K562 (cell line): ENCODE results near the gene SLC6A7. TPM values are rescaled to one million over a fixed set of nuclear protein-coding genes. Genes with fewer than 3 reads are reported as not detected.

Source experiments
- ATAC-seq: fragments of 200-7000 bp; cut with Tn5 transposase; 3 replicates; pipeline ENCODE4 v1.9.1; 2020; ENCODE audit warnings: moderate library complexity
- BruUV-seq: library from RNA; stranded (reverse); fragments of 400-500 nt; replicated peaks from 2 replicates; lab custom pipeline; 2021; lab: Mats Ljungman, UMichigan
- CTCF ChIA-PET: fragments of 300-600 bp; formaldehyde crosslinking; extraction: SDS; loops from one replicate; lab custom pipeline; 2021; ENCODE audit warnings: low intra/inter-chr PET ratio; lab: Yijun Ruan, JAX
- POLR2A ChIA-PET: fragments of 300-600, 350-650 bp; sonication (Branson Sonifier 250); formaldehyde crosslinking; extraction: SDS; loops from one replicate; lab custom pipeline; 2021; ENCODE audit warnings: antibody characterized with exemption, inconsistent platforms; lab: Yijun Ruan, JAX
- DNase-seq, 4 experiments: peaks; one replicate each; pipeline versions ENCODE4 v3.0.0 to v3.0.0-alpha.2; 2011 to 2018; ENCODE audit warnings: low spot score in 3 of 4, mixed read lengths in 3 of 4; ENCODE audit errors: extremely low read depth in 1 of 4
- FAIRE-seq: peaks from 2 replicates; lab custom pipeline; 2011; peaks lifted over from hg19 to GRCh38; lab: Jason Lieb, UNC
- H2AFZ ChIP-seq: 2 replicates; pipeline ENCODE4 v1.6.0; 2011; ENCODE audit warnings: low read depth, low read length, control low read depth, inconsistent platforms
- H3K27ac ChIP-seq: fragments of 200-600 bp; 3 replicates; pipeline ENCODE4 v1.8.0; 2011; ENCODE audit warnings: low read depth, mild to moderate bottlenecking, control low read depth, inconsistent platforms, low read length, moderate library complexity, mixed read lengths; ENCODE audit errors: extremely low read depth
- H3K27me3 ChIP-seq, 2 experiments: fragments of 300-600 bp in 1 of 2; 2 replicates in 1 of 2; 3 replicates in 1 of 2; pipeline versions ENCODE4 v1.6.0 to v1.8.0; 2011; ENCODE audit warnings: inconsistent platforms in 2 of 2, low read length in 2 of 2, mild to moderate bottlenecking in 1 of 2, mixed read lengths in 1 of 2, moderate library complexity in 1 of 2; ENCODE audit not compliant: control insufficient read depth in 2 of 2, insufficient read depth in 2 of 2
- H3K36me3 ChIP-seq: fragments of 300-600 bp; 3 replicates; pipeline ENCODE4 v1.8.0; 2011; ENCODE audit warnings: mild to moderate bottlenecking, low read length, inconsistent platforms; ENCODE audit not compliant: control insufficient read depth, insufficient read depth
- H3K4me1 ChIP-seq, 2 experiments: fragments of 200-600 bp in 1 of 2; replicated peaks in 1 of 2; 2 replicates in 1 of 2; 3 replicates in 1 of 2; pipeline versions ENCODE4 v1.5.1 to v1.8.0; 2011; ENCODE audit warnings: inconsistent platforms in 2 of 2, low read length in 2 of 2, mild to moderate bottlenecking in 1 of 2, mixed read lengths in 1 of 2, moderate library complexity in 1 of 2; ENCODE audit not compliant: control insufficient read depth in 2 of 2, insufficient read depth in 2 of 2
- H3K4me2 ChIP-seq: 2 replicates; pipeline ENCODE4 v1.6.1; 2011; ENCODE audit warnings: low read length, control low read depth, inconsistent platforms, mixed read lengths; ENCODE audit not compliant: insufficient read depth
- H3K4me3 ChIP-seq: fragments of 200-600 bp; sonication (generic), shearing (Covaris generic); 2 replicates; pipeline ENCODE4 v1.5.1; 2016; ENCODE audit warnings: control low read depth, inconsistent platforms
- H3K79me2 ChIP-seq: fragments of 200-600 bp; 3 replicates; pipeline ENCODE4 v1.8.0; 2011; ENCODE audit warnings: low read length, inconsistent platforms; ENCODE audit not compliant: control insufficient read depth, insufficient read depth
- H3K9ac ChIP-seq, 2 experiments: 2 replicates each; pipeline versions ENCODE4 v1.6.0 to v1.6.1; 2011; ENCODE audit warnings: low read depth in 2 of 2, low read length in 2 of 2, control low read depth in 1 of 2, inconsistent platforms in 1 of 2, mild to moderate bottlenecking in 1 of 2, mixed read lengths in 1 of 2; ENCODE audit not compliant: insufficient read depth in 1 of 2
- H3K9me1 ChIP-seq: one replicate; pipeline ENCODE4 v1.6.0; 2011; ENCODE audit warnings: inconsistent platforms, mild to moderate bottlenecking, low read length, moderate library complexity; ENCODE audit not compliant: control insufficient read depth, insufficient read depth
- H3K9me3 ChIP-seq: replicated peaks from 2 replicates; pipeline ENCODE4 v1.5.1; 2011; ENCODE audit warnings: low read depth, low read length, inconsistent platforms; ENCODE audit not compliant: control insufficient read depth, insufficient read depth
- H4K20me1 ChIP-seq: replicated peaks from 2 replicates; pipeline ENCODE4 v1.6.1; 2011; ENCODE audit warnings: low read length, inconsistent platforms, mixed read lengths; ENCODE audit not compliant: control insufficient read depth, insufficient read depth
- BCOR ChIP-seq: fragments of 450-650 bp; IDR thresholded peaks from 2 replicates; pipeline ENCODE4 v1.6.1; 2016
- RAD51 ChIP-seq: fragments of 450-650 bp; IDR thresholded peaks from 2 replicates; pipeline ENCODE4 v1.7.1; 2016; ENCODE audit warnings: low read depth, mild to moderate bottlenecking, borderline replicate concordance
- ZNF263 ChIP-seq: sonication (generic); formaldehyde crosslinking; IDR thresholded peaks from 2 replicates; pipeline ENCODE4 v1.8.0; 2022; ENCODE audit warnings: mild to moderate bottlenecking, missing genetic modification reagents, borderline replicate concordance
- ZNF277 ChIP-seq: fragments of 250-450 bp; sonication (Bioruptor Pico); IDR thresholded peaks from 2 replicates; pipeline ENCODE4 v1.8.0; 2022; ENCODE audit warnings: inconsistent platforms, mild to moderate bottlenecking, moderate library complexity, borderline replicate concordance
- ZNF76 ChIP-seq: fragments of 250-450 bp; sonication (Bioruptor Pico); IDR thresholded peaks from 2 replicates; pipeline ENCODE4 v1.4.0; 2020; ENCODE audit warnings: mild to moderate bottlenecking, moderate library complexity, borderline replicate concordance
- in situ Hi-C: fragments of 300-500 bp; cut with MboI; formaldehyde crosslinking; loops from 4 replicates; pipeline ENCODE4 v1.15.0; 2018; ENCODE audit warnings: inconsistent platforms, mixed read lengths
- intact Hi-C: fragments of 100-400 bp; cut with micrococcal nuclease; formaldehyde crosslinking; loops from 2 replicates; pipeline ENCODE4 v1.14.2; 2022
- polyA plus RNA-seq, 8 experiments: library from polyadenylated mRNA; depleted of rRNA in 4 of 8; stranded (reverse) in 5 of 8; unstranded in 3 of 8; fragments of >200 nt; fragmentation: Nextera tagmentation in 2 of 8; fragmentation: Illumina TruSeq in 1 of 8; extraction: Ambion mirVana in 2 of 8; extraction: Trizol in 1 of 8; gene quantifications; 2 replicates each; pipeline versions ENCODE4 v1.2.1 to v1.2.3, GENCODE V29; 2011 to 2014; ENCODE audit warnings: inconsistent platforms in 1 of 8, missing spikeins in 1 of 8
- total RNA-seq, 7 experiments: library from RNA; depleted of rRNA in 6 of 7; stranded (reverse); fragments of >200 nt in 6 of 7; fragmentation: Illumina TruSeq in 2 of 7; extraction: Trizol in 2 of 7; gene quantifications; 2 replicates each; pipeline versions ENCODE4 v1.2.1 to v1.2.3, GENCODE V29; 2011 to 2021; ENCODE audit warnings: low replicate concordance in 1 of 7
- TF ChIP-seq, protein P1 (sequence below): sonication (generic); formaldehyde crosslinking; IDR thresholded peaks from 2 replicates; pipeline ENCODE4 v1.8.0; 2022; ENCODE audit warnings: missing genetic modification reagents, mild to moderate bottlenecking, borderline replicate concordance
- TF ChIP-seq, protein P2 (sequence below): conservative IDR thresholded peaks from 2 replicates; pipeline ENCODE4 v1.6.1; 2011; ENCODE audit warnings: low read depth, mild to moderate bottlenecking, low read length; ENCODE audit not compliant: control insufficient read depth

The SLC6A7 gene
- total and polyA plus RNA-seq, 9 of the 15 experiments (the other 6 are each of a cell fraction or from before 2014, with no cell fraction given) = not detected

DNA sequence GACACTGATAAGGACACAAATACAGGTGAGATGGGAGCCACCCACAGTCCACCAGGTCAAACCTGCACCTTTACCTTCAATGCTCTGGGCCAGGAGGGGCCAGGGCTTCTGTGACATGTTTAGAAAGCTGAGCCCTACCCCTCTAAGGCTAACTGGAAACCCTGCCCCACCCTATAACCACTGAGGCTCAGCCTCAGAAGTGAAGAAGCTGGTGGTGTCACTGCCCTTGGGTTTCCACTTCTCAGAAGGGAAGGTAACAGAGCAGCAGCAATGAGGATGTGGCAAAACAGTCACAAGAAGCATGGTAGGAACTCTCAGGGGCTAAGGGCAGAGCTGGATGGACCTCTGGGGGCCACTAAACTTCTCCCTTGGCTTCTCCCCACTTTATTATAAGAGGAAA is 40.2 kb upstream of the SLC6A7 start:
- in situ Hi-C loops (no loop called here), intact Hi-C loops (no loop called here)
- Histone ChIP-seq H3K79me2 (no peaks in the 10 kb centered on the region), H3K27me3 (peaks cover 18 to 42% of the 10 kb centered on the region in 2 experiments; a peak in 4 of 5 replicates), H3K4me2 (no peak overlapping the region), H3K4me3 (no peak overlapping the region), H2AFZ (no peak overlapping the region), H3K9me3 (no peaks in the 10 kb centered on the region), H3K9me1 (no peaks in the 10 kb centered on the region), H3K9ac (no peak overlapping the region), H3K4me1 (peaks cover 6 to 9% of the 10 kb centered on the region in 2 experiments; a peak in 4 of 5 replicates), H3K36me3 (no peaks in the 10 kb centered on the region), H3K27ac (no peak overlapping the region), H4K20me1 (peaks cover 7% of the 10 kb centered on the region; the same call in 1 of the 2 replicates)
- ChIA-PET CTCF (no interaction called here), POLR2A (interaction anchor here (1.0 kb wide), 1 partner anchor 60 kb away, joined by 4 read pairs; no protein-coding TSS in a partner anchor)
- TF ChIP-seq, protein P1, sequence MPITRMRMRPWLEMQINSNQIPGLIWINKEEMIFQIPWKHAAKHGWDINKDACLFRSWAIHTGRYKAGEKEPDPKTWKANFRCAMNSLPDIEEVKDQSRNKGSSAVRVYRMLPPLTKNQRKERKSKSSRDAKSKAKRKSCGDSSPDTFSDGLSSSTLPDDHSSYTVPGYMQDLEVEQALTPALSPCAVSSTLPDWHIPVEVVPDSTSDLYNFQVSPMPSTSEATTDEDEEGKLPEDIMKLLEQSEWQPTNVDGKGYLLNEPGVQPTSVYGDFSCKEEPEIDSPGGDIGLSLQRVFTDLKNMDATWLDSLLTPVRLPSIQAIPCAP (CRISPR knock-in tag) = no peak
- TF ChIP-seq, protein P2, sequence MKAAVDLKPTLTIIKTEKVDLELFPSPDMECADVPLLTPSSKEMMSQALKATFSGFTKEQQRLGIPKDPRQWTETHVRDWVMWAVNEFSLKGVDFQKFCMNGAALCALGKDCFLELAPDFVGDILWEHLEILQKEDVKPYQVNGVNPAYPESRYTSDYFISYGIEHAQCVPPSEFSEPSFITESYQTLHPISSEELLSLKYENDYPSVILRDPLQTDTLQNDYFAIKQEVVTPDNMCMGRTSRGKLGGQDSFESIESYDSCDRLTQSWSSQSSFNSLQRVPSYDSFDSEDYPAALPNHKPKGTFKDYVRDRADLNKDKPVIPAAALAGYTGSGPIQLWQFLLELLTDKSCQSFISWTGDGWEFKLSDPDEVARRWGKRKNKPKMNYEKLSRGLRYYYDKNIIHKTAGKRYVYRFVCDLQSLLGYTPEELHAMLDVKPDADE = no peak
- TF ChIP-seq RAD51 = no peak
- TF ChIP-seq ZNF76 (CRISPR knock-in tag) = no peak
- TF ChIP-seq ZNF277 (CRISPR knock-in tag) = no peak
- TF ChIP-seq ZNF263 (CRISPR knock-in tag) = no peak
- TF ChIP-seq BCOR = no peak
- no TSS peak for BruUV-seq
- DNase-seq (no peak), FAIRE-seq (no peak), ATAC-seq (no peak)
